A673 (cell line): Measurements from ENCODE around the gene RBM27. TPM values are rescaled to one million over a fixed set of nuclear protein-coding genes. Genes with fewer than 3 reads are reported as not detected.

Experiments
- BruUV-seq: library from RNA; stranded (reverse); fragments of 400-500 nt; replicated peaks from 2 replicates; lab custom pipeline; 2021; lab: Mats Ljungman, UMichigan
- CTCF ChIA-PET: fragments of 300-600 bp; sonication (Branson Sonifier 250); formaldehyde crosslinking; loops from one replicate; lab custom pipeline; 2022; ENCODE audit warnings: antibody characterized with exemption; lab: Charles Lee
- POLR2A ChIA-PET: fragments of 300-600 bp; sonication (Branson Sonifier 250); formaldehyde crosslinking; loops from one replicate; lab custom pipeline; 2022; ENCODE audit warnings: antibody characterized with exemption; ENCODE audit not compliant: low non-redundant PET; lab: Charles Lee
- DNase-seq: peaks from one replicate; pipeline ENCODE4 v3.0.0-alpha.2; 2015; ENCODE audit warnings: low spot score
- H3K27ac ChIP-seq: fragments of 200-600 bp; sonication (generic); 2 replicates; pipeline ENCODE4 v1.5.1; 2016; ENCODE audit warnings: mixed run types, low read depth, mild to moderate bottlenecking, mixed read lengths, antibody characterized with exemption, low read length; ENCODE audit not compliant: poor library complexity, severe bottlenecking
- H3K27me3 ChIP-seq: fragments of 200-600 bp; sonication (generic); replicated peaks from 2 replicates; pipeline ENCODE4 v1.6.1; 2017; ENCODE audit warnings: mixed run types, low read depth, mild to moderate bottlenecking, mixed read lengths, antibody characterized with exemption, low read length; ENCODE audit not compliant: insufficient read depth, poor library complexity
- H3K36me3 ChIP-seq: fragments of 200-600 bp; sonication (generic); 2 replicates; pipeline ENCODE4 v1.6.1; 2016; ENCODE audit warnings: mixed run types, mild to moderate bottlenecking, mixed read lengths, antibody characterized with exemption, low read length; ENCODE audit not compliant: insufficient read depth, poor library complexity, severe bottlenecking
- H3K4me1 ChIP-seq: fragments of 200-600 bp; sonication (generic); 2 replicates; pipeline ENCODE4 v1.6.1; 2017; ENCODE audit warnings: mixed run types, mild to moderate bottlenecking, mixed read lengths, antibody characterized with exemption, low read length; ENCODE audit not compliant: insufficient read depth, poor library complexity, severe bottlenecking
- H3K4me3 ChIP-seq: fragments of 200-600 bp; sonication (generic); 2 replicates; pipeline ENCODE4 v1.5.1; 2016; ENCODE audit warnings: low read depth, mixed run types, mild to moderate bottlenecking, mixed read lengths, low read length; ENCODE audit not compliant: poor library complexity, severe bottlenecking
- H3K9me3 ChIP-seq: fragments of 200-600 bp; sonication (generic); 2 replicates; pipeline ENCODE4 v1.6.1; 2016; ENCODE audit warnings: mixed run types, low read depth, mild to moderate bottlenecking, mixed read lengths, antibody characterized with exemption, low read length; ENCODE audit not compliant: poor library complexity, severe bottlenecking
- EZH2 ChIP-seq: fragments of 200-600 bp; sonication (generic); IDR thresholded peaks from 2 replicates; pipeline ENCODE4 v1.6.1; 2017; ENCODE audit warnings: borderline replicate concordance, low read depth, mild to moderate bottlenecking, mixed read lengths, antibody characterized with exemption, low read length; ENCODE audit not compliant: poor library complexity, severe bottlenecking
- intact Hi-C: fragments of 100-400 bp; cut with micrococcal nuclease; formaldehyde crosslinking; loops from one replicate; pipeline ENCODE4 v1.10.0; 2022; ENCODE audit not compliant: unreplicated experiment
- total RNA-seq: library from RNA; stranded (reverse); gene quantifications from 2 replicates; pipeline ENCODE4 v1.2.3, GENCODE V29; 2021
- TF ChIP-seq, protein P1 (sequence below): fragments of 300-800, 200-600 bp; sonication (generic); conservative IDR thresholded peaks from 2 replicates; pipeline ENCODE4 v1.5.1; 2017; ENCODE audit warnings: low read depth, mild to moderate bottlenecking, antibody characterized with exemption, low read length, moderate library complexity, mixed read lengths

RBM27 gene
- total RNA-seq, 1 experiment from 2014 or later = 33.3 TPM

DNA sequence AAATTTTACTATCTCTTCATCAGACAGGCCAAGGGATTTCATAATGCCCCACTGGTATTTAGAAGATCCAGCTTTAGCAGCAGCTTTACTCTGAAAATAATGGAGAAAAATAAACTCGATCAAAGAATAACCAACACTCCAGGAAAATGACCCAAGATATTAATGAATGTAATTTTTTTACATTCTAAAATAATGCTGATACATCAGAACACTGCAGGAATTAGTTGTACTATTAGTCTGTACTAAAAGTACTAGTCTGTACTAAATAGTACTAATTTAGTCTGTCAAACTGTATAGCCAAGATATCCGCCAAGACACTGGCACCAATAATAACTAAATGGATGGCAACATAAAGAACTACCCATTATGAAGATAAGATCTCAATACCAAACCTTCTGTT is 39.0 kb upstream of the RBM27 start:
- no TSS peak for BruUV-seq
- DNase-seq = no peak
- Histone ChIP-seq H3K4me1 (no peaks in the 10 kb centered on the region), H3K36me3 (peaks cover 99% of the 10 kb centered on the region), H3K9me3 (no peaks in the 10 kb centered on the region), H3K4me3 (no peak overlapping the region), H3K27ac (no peak overlapping the region), H3K27me3 (no peaks in the 10 kb centered on the region)
- intact Hi-C loops = loop anchor here (10.0 kb wide), 1 partner anchor 100 kb away; no protein-coding TSS in a partner anchor
- ChIA-PET POLR2A (interaction anchor here (0.6 kb wide), 1 partner anchor 26 kb away, joined by 5 read pairs; no protein-coding TSS in a partner anchor), CTCF (no interaction called here)
- no peak for TF ChIP-seq EZH2
- TF ChIP-seq, protein P1, sequence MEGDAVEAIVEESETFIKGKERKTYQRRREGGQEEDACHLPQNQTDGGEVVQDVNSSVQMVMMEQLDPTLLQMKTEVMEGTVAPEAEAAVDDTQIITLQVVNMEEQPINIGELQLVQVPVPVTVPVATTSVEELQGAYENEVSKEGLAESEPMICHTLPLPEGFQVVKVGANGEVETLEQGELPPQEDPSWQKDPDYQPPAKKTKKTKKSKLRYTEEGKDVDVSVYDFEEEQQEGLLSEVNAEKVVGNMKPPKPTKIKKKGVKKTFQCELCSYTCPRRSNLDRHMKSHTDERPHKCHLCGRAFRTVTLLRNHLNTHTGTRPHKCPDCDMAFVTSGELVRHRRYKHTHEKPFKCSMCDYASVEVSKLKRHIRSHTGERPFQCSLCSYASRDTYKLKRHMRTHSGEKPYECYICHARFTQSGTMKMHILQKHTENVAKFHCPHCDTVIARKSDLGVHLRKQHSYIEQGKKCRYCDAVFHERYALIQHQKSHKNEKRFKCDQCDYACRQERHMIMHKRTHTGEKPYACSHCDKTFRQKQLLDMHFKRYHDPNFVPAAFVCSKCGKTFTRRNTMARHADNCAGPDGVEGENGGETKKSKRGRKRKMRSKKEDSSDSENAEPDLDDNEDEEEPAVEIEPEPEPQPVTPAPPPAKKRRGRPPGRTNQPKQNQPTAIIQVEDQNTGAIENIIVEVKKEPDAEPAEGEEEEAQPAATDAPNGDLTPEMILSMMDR = no peak

DNA sequence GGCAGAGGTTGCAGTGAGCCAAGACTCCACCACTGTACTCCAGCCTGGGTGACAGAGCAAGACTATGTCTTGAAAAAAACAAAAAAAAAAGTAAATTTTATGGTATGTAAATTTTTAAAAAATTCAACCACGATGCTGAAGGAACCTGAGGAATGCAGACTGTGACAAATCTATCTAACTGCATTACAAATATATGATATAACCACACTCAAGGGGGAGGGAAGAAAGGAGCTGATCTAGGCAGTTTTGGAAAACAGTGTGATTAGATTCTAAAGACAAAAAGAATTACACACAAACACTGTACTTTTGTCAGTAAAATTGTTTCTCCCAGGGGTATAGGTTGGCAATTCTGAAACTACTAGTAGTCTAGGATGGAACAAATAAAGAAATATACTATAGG is 37.9 kb upstream of the RBM27 start:
- TF ChIP-seq, protein P1 = no peak
- TF ChIP-seq EZH2 = no peak
- no TSS peak for BruUV-seq
- CTCF ChIA-PET = no interaction called here
- Histone ChIP-seq H3K27ac (no peak overlapping the region), H3K27me3 (no peaks in the 10 kb centered on the region), H3K36me3 (peaks cover 97% of the 10 kb centered on the region), H3K9me3 (no peaks in the 10 kb centered on the region), H3K4me3 (no peak overlapping the region), H3K4me1 (no peaks in the 10 kb centered on the region)
- DNase-seq = no peak
- intact Hi-C loops = loop anchor here (10.0 kb wide), 1 partner anchor 99 kb away; no protein-coding TSS in a partner anchor
- POLR2A ChIA-PET = no interaction called here

DNA sequence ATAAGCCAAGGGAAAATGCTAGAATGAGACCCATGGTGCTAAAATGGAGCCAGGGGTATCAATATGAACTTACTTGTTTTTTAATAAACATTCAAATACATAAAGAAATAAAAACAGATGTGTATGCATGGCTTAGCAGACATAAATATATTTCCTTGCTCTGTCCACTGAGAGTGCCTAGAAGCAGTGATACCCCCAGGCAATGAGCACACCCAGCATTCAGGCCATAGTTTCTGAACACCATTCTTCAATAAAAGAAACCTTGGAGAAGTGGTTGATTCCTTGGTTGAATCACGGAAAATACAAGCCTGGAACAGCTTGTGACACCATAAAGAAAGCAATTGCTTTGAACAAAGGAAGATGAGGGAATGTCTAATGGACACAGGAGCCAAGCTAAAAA is 37.5 kb upstream of the RBM27 start:
- BruUV-seq = no TSS peak

More for the DNA sequence above, 37.5 kb upstream of the RBM27 start:
- Histone ChIP-seq H3K4me3 (no peak overlapping the region), H3K27ac (no peak overlapping the region), H3K4me1 (no peaks in the 10 kb centered on the region), H3K9me3 (no peaks in the 10 kb centered on the region), H3K27me3 (no peaks in the 10 kb centered on the region), H3K36me3 (peaks cover 97% of the 10 kb centered on the region)
- POLR2A ChIA-PET = no interaction called here
- no peak for DNase-seq
- CTCF ChIA-PET = no interaction called here
- TF ChIP-seq EZH2 = no peak
- TF ChIP-seq, protein P1 = no peak
- intact Hi-C loops = loop anchor here (10.0 kb wide), 1 partner anchor 99 kb away; no protein-coding TSS in a partner anchor
